GM11168 (cell line): ENCODE measurements around the gene DDIT4.
"Not testable (repeated sequence)": the region's sequence is repeated elsewhere in the genome, so short reads cannot be mapped to it uniquely, and the experiment has no call there.

Experiments used
- in situ Hi-C: fragments of 300-500 bp; cut with MboI; formaldehyde crosslinking; loops from one replicate; pipeline ENCODE4 v1.12.0; 2022; ENCODE audit warnings: low sequenced_read_pairs; ENCODE audit not compliant: unreplicated experiment

DDIT4 gene

DNA sequence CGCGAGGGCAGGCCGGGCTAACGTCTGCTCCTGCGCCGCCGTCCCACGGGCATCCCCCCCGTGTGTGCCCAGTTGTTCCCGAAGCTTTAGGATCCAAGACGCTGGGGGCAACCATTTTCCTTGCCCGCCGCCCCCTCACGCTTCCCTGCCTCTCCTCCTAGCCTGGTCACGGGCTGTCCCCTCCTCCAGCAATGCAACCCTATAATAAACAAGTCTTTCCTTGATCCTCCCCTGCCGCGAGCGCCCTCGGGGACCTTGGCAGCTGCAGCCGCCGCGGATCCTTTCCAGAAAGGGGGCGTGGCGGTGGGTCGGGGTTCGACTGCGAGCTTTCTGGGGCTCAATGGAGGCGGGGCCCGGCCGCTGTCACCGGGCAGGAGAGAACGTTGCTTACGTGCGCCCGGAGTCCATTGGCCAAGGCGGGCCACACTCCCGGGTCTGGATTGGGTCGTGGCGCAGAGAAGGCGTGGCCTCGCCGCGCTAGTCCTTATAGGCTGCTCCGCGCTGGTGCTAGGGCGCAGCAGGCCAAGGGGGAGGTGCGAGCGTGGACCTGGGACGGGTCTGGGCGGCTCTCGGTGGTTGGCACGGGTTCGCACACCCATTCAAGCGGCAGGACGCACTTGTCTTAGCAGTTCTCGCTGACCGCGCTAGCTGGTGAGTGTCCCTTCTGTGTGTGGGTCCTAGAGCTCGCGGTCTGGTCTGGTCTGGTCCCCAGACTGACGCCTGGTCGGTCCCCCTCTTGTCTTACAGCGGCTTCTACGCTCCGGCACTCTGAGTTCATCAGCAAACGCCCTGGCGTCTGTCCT lies at the start of gene DDIT4:
TSS of gene DDIT4 (plus strand) at position 515 of the 803 bp plus-strand sequence. CDS start 293 bp downstream, outside the sequence.
- in situ Hi-C loops = no loop called here

- in situ Hi-C loops = not testable (repeated sequence)
Measured at GRCh38 chr10:72224191-72224590, 49.5 kb upstream of the DDIT4 start.

GRCh38 chr10:72226418-72227027 lies 47.2 kb upstream of the DDIT4 start:
- in situ Hi-C loops = loop anchor here (25.0 kb wide), 1 partner anchor 111 kb away; no protein-coding TSS in a partner anchor

DNA sequence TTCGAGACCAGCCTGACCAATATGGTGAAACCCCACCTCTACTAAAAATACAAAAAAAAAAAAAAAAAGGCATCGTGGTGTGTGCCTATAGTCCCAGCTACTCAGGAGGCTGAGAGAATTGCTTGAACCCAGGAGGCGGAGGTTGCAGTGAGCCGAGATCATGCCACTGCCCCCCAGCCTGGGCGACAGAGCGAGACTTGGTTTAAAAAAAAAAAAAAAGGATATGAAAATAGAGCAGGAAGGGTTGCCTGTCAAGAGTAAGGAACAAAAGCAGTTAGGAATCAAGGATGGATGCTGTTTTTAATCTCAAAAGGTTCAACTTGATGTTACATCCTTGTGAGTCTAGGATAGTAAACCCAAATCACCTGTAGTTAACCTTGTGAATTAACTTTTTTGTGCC lies 45.9 kb upstream of the DDIT4 start:
- in situ Hi-C loops = loop anchor here (25.0 kb wide), 1 partner anchor 109 kb away; no protein-coding TSS in a partner anchor

DNA sequence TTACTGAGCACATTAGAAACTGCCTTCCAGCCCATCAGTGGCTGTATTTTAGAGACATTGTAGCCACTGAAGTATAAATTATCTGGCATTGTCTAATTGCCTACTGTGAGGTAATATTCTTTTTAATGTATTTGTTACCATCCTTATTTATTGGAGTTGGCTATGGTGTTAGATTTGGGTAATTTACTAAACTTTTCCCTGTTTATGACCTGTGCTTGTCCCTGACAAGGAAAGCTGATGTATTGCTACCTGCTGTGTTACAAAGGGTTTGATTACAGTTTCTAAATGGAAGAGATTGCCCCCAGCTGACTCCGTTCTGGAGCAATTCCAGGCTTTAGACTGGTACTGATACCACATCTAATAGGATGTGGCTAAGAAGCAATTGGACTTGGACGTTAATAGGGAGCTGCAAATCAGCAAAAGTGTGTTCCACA lies 45.4 kb upstream of the DDIT4 start:
- in situ Hi-C loops = loop anchor here (25.0 kb wide), 1 partner anchor 109 kb away; no protein-coding TSS in a partner anchor

GRCh38 chr10:72229261-72230251 lies 44.2 kb upstream of the DDIT4 start:
- in situ Hi-C loops = loop anchor here (25.0 kb wide), 1 partner anchor 108 kb away; no protein-coding TSS in a partner anchor

DNA sequence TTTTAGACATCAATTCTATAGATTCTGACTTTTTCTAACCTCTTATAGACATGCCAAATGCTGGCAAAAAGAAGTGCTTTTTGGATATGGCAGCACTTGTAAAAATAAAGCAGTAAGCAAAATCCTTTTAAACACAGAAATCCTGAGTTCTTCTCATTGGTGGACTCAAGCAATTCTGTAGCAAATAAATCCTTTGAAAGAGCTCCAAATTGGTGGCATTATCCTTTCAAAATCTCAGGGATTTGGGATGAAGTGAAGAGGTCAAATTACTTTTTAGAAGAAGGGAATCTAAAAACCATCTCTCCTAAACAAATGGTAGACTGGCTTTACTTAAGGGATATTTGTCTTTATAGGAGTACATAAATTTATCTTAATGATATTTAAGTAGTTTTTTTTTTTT lies 40.1 kb upstream of the DDIT4 start:
- in situ Hi-C loops = loop anchor here (25.0 kb wide), 1 partner anchor 104 kb away; no protein-coding TSS in a partner anchor

DNA sequence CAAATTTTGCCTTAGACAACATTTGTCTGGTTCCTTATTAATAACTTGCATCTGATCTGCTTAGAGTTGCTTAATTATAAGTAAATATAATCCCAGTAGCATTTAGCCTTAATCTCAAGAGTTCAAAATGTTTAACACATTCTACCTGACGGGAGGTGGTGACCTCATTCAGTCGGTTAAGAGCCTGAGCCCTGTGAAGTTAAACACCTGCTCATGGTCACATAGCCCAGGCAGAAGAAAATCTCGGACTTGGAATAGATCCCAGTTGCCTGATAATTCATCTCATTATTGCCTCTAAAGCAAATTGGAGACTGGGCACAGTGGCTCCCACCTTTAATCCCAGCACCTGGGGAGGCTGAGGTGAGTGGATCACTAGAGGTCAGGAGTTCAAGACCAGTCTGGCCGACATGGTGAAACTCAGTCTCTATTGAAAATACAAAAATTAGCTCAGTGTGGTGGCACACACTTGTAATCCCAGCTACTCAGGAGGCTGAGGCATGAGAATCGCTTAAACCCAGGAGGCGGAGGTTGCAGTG lies 39.1 kb upstream of the DDIT4 start:
- in situ Hi-C loops = loop anchor here (25.0 kb wide), 1 partner anchor 103 kb away; no protein-coding TSS in a partner anchor

GRCh38 chr10:72235544-72236279 lies 38.0 kb upstream of the DDIT4 start:
- in situ Hi-C loops = loop anchor here (25.0 kb wide), 1 partner anchor 102 kb away; no protein-coding TSS in a partner anchor

DNA sequence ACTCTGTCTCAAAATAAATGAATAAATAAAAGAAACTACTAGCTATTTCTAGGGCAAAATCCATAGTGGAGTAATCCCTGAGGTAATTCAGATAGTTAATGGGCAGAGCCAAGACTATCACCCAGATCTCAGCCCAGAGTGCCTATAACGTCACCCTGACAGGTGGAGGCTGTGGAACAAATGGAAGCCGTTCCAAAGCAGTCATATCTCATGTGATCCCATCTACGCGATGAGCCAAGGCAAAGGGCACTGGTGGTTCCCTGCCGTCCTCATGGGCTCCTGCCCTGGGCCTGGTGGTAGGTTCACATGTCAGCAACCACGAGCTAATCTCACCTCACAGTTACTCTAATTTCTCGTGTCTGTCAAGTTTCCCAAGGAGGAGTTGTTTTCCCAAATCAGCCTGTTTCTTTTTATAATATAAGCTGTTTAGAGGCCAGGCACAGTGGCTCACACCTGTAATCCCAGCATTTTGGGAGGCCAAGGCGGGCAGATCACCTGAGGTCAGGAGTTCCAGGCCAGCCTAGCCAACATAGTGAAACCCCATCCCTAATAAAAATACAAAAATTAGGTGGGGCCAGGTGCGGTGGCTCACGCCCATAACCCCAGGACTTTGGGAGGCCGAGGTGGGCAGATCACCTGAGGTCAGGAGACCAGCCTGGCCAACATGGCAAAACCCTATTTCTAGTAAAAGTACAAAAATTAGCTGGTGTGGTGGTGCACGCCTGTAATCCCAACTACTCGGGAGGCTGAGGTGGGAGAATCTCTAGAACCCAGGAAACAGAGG lies 35.1 kb upstream of the DDIT4 start:
- in situ Hi-C loops = loop anchor here (25.0 kb wide), 1 partner anchor 99 kb away; no protein-coding TSS in a partner anchor

- in situ Hi-C loops = loop anchor here (25.0 kb wide), 1 partner anchor 98 kb away; no protein-coding TSS in a partner anchor
Measured at GRCh38 chr10:72239409-72239808, 34.3 kb upstream of the DDIT4 start.

- in situ Hi-C loops = loop anchor here (25.0 kb wide), 1 partner anchor 97 kb away; no protein-coding TSS in a partner anchor
Measured at GRCh38 chr10:72240371-72240770, 33.4 kb upstream of the DDIT4 start.

DNA sequence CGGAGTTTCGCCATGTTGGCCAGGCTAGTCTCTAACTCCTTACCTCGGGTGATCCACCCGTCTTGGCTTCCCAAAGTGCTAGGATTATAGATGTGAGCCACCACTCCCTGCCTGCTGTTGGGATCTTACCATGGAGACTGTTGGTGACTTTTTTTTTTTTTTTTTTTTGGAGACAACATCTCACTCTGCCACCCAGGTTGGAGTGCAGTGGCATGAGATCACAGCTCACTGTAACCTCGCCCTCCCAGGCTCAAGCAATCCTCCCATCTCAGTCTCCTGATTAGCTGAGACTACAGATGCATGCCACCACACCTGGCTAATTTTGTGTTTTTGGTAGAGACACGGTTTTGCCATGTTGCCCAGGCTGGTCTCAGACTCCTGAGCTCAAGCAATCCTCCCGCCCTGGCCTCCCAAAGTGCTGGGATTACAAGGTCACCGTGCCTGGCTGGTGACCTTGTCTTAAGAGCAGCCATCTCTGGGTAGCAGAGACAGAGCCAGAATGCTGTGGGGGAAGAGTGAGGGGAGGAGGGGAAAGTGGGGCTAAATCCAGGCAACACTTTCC lies 32.0 kb upstream of the DDIT4 start:
- in situ Hi-C loops = loop anchor here (25.0 kb wide), 1 partner anchor 96 kb away; no protein-coding TSS in a partner anchor

DNA sequence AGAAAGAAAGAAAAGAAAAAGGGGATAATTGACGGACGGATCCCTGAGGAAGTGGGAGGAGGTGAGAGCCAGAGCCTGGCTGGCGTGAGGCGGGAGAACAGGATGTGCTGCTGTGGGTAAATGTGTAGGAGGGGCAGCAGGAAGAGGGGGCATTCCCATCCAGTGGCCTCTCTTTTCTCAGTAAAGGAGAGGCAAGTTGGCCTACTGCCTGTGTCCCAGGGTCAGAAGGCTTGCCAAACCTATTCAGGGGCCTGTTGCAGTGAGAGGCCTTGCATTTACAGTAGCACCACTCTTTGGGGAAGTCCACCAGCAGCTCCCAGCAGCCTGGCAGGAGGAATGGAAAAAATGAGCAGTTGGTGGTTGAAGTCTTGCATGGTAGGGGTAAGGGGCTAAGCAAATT lies 31.0 kb upstream of the DDIT4 start:
- in situ Hi-C loops = loop anchor here (25.0 kb wide), 1 partner anchor 95 kb away; no protein-coding TSS in a partner anchor

DNA sequence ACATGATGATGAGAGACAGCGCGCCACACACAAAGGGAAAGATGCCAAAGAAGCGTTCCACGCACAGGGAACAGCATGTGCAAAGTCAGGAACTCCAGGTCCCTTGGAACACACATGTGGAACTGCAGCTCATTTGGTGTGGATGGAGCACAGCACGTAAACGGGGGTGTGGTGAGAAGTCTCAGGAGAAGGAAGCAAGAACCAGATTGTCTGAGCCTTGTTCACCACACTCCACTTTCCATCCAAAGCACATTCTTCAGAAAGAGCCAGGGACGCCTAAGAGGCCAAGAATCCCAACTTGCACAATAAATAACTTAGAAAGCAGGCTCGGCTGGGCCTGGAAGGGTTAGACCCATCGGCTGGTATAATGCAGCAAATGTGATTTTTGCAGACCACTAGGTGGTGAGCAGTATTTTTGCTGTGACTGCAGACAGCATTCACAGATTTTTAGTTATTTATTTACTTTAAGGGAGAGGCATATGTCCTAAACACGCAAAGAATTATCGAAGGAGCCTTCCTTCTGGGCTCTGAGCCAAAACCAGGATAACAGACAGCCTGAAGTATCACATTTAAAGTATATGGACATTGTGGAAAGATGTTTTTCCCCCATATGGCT lies 29.8 kb upstream of the DDIT4 start:
- in situ Hi-C loops = loop anchor here (25.0 kb wide), 1 partner anchor 93 kb away; no protein-coding TSS in a partner anchor

- in situ Hi-C loops = loop anchor here (25.0 kb wide), 1 partner anchor 93 kb away; no protein-coding TSS in a partner anchor
Measured at GRCh38 chr10:72244573-72245038, 29.1 kb upstream of the DDIT4 start.
